K562 (cell line): ENCODE results near the gene RALGPS1. TPM values are rescaled to one million over a fixed set of nuclear protein-coding genes. Genes with fewer than 3 reads are reported as not detected.

Source experiments
- ARHGAP35 ChIP-seq: fragments of 450-650 bp; IDR thresholded peaks from 2 replicates; pipeline ENCODE4 v1.6.1; 2018; ENCODE audit not compliant: partially characterized antibody
- ARNT ChIP-seq, 2 experiments: fragments of 450-650 bp; IDR thresholded peaks; 2 replicates each; pipeline ENCODE4 v1.6.1; 2016; ENCODE audit warnings: mild to moderate bottlenecking in 1 of 2
- BCOR ChIP-seq: fragments of 450-650 bp; IDR thresholded peaks from 2 replicates; pipeline ENCODE4 v1.6.1; 2016
- CCNT2 ChIP-seq: IDR thresholded peaks from 2 replicates; pipeline ENCODE4 v1.6.1; 2011; ENCODE audit warnings: borderline replicate concordance, low read depth, mild to moderate bottlenecking, moderate library complexity, mixed read lengths, low read length; ENCODE audit not compliant: insufficient read length; ENCODE audit errors: extremely low read depth
- CHD2 ChIP-seq: IDR thresholded peaks from 2 replicates; pipeline ENCODE4 v1.6.1; 2011; ENCODE audit warnings: low read depth, low read length
- CREBBP ChIP-seq: IDR thresholded peaks from one replicate; pipeline ENCODE4 v1.6.1; 2012; ENCODE audit warnings: low read depth, mild to moderate bottlenecking, control low read depth, inconsistent platforms, low read length
- CXXC5 ChIP-seq: fragments of 250-450 bp; sonication (Bioruptor Pico); IDR thresholded peaks from 2 replicates; pipeline ENCODE4 v1.8.0; 2022; ENCODE audit warnings: inconsistent platforms, mild to moderate bottlenecking, moderate library complexity
- FOSL1 ChIP-seq: fragments of 200-800 bp; sonication (Bioruptor generic); conservative IDR thresholded peaks from 2 replicates; pipeline ENCODE4 v1.6.1; 2016; ENCODE audit warnings: missing genetic modification characterization, missing compliant biosample characterization
- FOXA3 ChIP-seq, 2 experiments: fragments of 450-650 bp in 1 of 2; sonication (generic) in 1 of 2; formaldehyde crosslinking; IDR thresholded peaks in 1 of 2; conservative IDR thresholded peaks in 1 of 2; 2 replicates each; pipeline versions ENCODE4 v1.4.0 to v1.8.0; 2020 to 2022; ENCODE audit warnings: mild to moderate bottlenecking in 2 of 2, missing genetic modification reagents in 1 of 2
- HDAC3 ChIP-seq: fragments of 450-650 bp; IDR thresholded peaks from 2 replicates; pipeline ENCODE4 v1.6.1; 2018; ENCODE audit warnings: borderline replicate concordance, mild to moderate bottlenecking, moderate library complexity; ENCODE audit not compliant: partially characterized antibody
- KDM1A ChIP-seq, 2 experiments: fragments of 450-650 bp; IDR thresholded peaks; 2 replicates each; pipeline ENCODE4 v1.6.1; 2016; ENCODE audit warnings: mild to moderate bottlenecking in 2 of 2
- KDM4B ChIP-seq, 2 experiments: fragments of 450-650 bp in 1 of 2; sonication (generic) in 1 of 2; IDR thresholded peaks; 2 replicates each; pipeline ENCODE4 v1.6.1; 2016 to 2017; ENCODE audit warnings: borderline replicate concordance in 2 of 2, antibody characterized with exemption in 1 of 2, low read depth in 1 of 2, mild to moderate bottlenecking in 1 of 2
- L3MBTL2 ChIP-seq: fragments of 450-650 bp; IDR thresholded peaks from 2 replicates; pipeline ENCODE4 v1.6.1; 2016; ENCODE audit warnings: mild to moderate bottlenecking, moderate library complexity
- NFIC ChIP-seq: fragments of 450-650 bp; IDR thresholded peaks from 2 replicates; pipeline ENCODE4 v1.6.1; 2017; ENCODE audit warnings: mild to moderate bottlenecking, inconsistent platforms
- PPARD ChIP-seq: fragments of 250-450 bp; sonication (Bioruptor Pico); IDR thresholded peaks from 2 replicates; pipeline ENCODE4 v1.8.0; 2022; ENCODE audit warnings: inconsistent platforms, mild to moderate bottlenecking, moderate library complexity
- SIN3A ChIP-seq, 2 experiments: fragments of 150-350 bp in 1 of 2; IDR thresholded peaks; 2 replicates each; pipeline ENCODE4 v1.6.1; 2011 to 2016; ENCODE audit warnings: borderline replicate concordance in 2 of 2, low read depth in 2 of 2, low read length in 2 of 2, mild to moderate bottlenecking in 2 of 2, moderate library complexity in 2 of 2; ENCODE audit not compliant: control insufficient read depth in 1 of 2
- SMAD1 ChIP-seq: fragments of 150-350 bp; IDR thresholded peaks from 2 replicates; pipeline ENCODE4 v1.6.1; 2014; ENCODE audit warnings: low read length, low read depth; ENCODE audit not compliant: partially characterized antibody
- TAL1 ChIP-seq: fragments of 450-650 bp; IDR thresholded peaks from 2 replicates; pipeline ENCODE4 v1.6.1; 2016; ENCODE audit warnings: mild to moderate bottlenecking
- TCF7 ChIP-seq: sonication (generic); IDR thresholded peaks from 2 replicates; pipeline ENCODE4 v1.6.1; 2016; ENCODE audit warnings: antibody characterized with exemption, borderline replicate concordance
- TEAD4 ChIP-seq, 2 experiments: sonication (generic) in 1 of 2; formaldehyde crosslinking in 1 of 2; IDR thresholded peaks; 2 replicates each; pipeline versions ENCODE4 v1.6.1 to v1.8.0; 2012 to 2022; ENCODE audit warnings: borderline replicate concordance in 1 of 2, inconsistent platforms in 1 of 2, low read length in 1 of 2, mild to moderate bottlenecking in 1 of 2, missing genetic modification reagents in 1 of 2
- ZC3H4 ChIP-seq: sonication (generic); formaldehyde crosslinking; IDR thresholded peaks from 2 replicates; pipeline ENCODE4 v1.9.0; 2021; ENCODE audit warnings: missing genetic modification reagents, borderline replicate concordance
- ZNF165 ChIP-seq: fragments of 250-450 bp; sonication (Bioruptor Pico); IDR thresholded peaks from 2 replicates; pipeline ENCODE4 v1.4.0; 2020; ENCODE audit warnings: borderline replicate concordance
- ZNF24 ChIP-seq: fragments of 450-650 bp; IDR thresholded peaks from 2 replicates; pipeline ENCODE4 v1.6.1; 2016
- ZNF316 ChIP-seq: fragments of 450-650 bp; IDR thresholded peaks from 2 replicates; pipeline ENCODE4 v1.6.1; 2016
- ZNF584 ChIP-seq: fragments of 200-800 bp; sonication (Bioruptor generic); IDR thresholded peaks from 2 replicates; pipeline ENCODE4 v1.6.1; 2016; ENCODE audit warnings: low read depth, mild to moderate bottlenecking, missing genetic modification characterization, missing compliant biosample characterization
- ZNF707 ChIP-seq: fragments of 250-450 bp; sonication (Bioruptor Pico); conservative IDR thresholded peaks from 2 replicates; pipeline ENCODE4 v1.8.0; 2022; ENCODE audit warnings: inconsistent platforms, mild to moderate bottlenecking, moderate library complexity
- ZNF79 ChIP-seq: fragments of 250-450 bp; sonication (Bioruptor Pico); IDR thresholded peaks from 2 replicates; pipeline ENCODE4 v1.4.0; 2020; ENCODE audit warnings: low read depth, mild to moderate bottlenecking, moderate library complexity
- polyA plus RNA-seq, 8 experiments: library from polyadenylated mRNA; depleted of rRNA in 4 of 8; stranded (reverse) in 5 of 8; unstranded in 3 of 8; fragments of >200 nt; fragmentation: Nextera tagmentation in 2 of 8; fragmentation: Illumina TruSeq in 1 of 8; extraction: Ambion mirVana in 2 of 8; extraction: Trizol in 1 of 8; gene quantifications; 2 replicates each; pipeline versions ENCODE4 v1.2.1 to v1.2.3, GENCODE V29; 2011 to 2014; ENCODE audit warnings: inconsistent platforms in 1 of 8, missing spikeins in 1 of 8
- total RNA-seq, 7 experiments: library from RNA; depleted of rRNA in 6 of 7; stranded (reverse); fragments of >200 nt in 6 of 7; fragmentation: Illumina TruSeq in 2 of 7; extraction: Trizol in 2 of 7; gene quantifications; 2 replicates each; pipeline versions ENCODE4 v1.2.1 to v1.2.3, GENCODE V29; 2011 to 2021; ENCODE audit warnings: low replicate concordance in 1 of 7
- TF ChIP-seq, protein P1 (sequence below): sonication (generic); formaldehyde crosslinking; IDR thresholded peaks from 2 replicates; pipeline ENCODE4 v1.8.1; 2023; ENCODE audit warnings: mild to moderate bottlenecking, missing genetic modification reagents
- TF ChIP-seq, protein P2 (sequence below): fragments of 250-450 bp; sonication (Bioruptor Pico); IDR thresholded peaks from 2 replicates; pipeline ENCODE4 v1.6.1; 2021; ENCODE audit warnings: mild to moderate bottlenecking

RALGPS1 gene
- total and polyA plus RNA-seq, 9 of the 15 experiments (the other 6 are each of a cell fraction or from before 2014, with no cell fraction given) = 0.04 to 2.6 (median 1.5) TPM

DNA sequence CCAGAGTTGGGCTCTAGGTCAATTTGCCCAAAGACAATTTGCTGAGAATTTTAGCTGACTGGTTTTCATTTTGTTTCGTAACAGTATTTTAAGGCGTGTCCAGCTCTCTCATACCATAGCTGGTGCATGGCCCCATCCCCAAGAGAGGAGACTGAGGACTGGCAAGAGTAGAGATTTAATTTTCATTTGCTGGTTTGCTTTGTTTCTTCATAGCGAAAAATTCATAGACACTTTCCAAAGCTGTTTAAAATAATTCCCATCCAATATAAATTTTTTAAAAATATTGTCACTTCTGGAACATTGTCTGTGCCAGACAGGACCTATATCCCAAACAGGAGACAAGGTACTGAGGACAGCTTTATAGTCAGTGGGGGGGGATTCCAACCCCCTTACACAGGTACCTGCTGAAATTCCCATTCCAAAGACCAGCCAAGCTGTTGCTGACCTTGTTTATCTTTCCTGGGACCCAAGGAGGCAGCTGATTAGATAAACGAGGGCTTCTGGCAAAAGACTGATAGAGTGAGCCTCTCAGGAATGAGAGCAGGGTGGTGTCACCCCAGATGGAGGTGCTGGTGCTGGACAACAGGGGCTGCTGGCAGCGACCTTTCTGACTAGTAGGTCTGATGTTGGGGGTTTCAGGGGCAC, 214.6 kb downstream of the RALGPS1 start (continued):
- no peak for TF ChIP-seq KDM4B (IDR thresholded peaks at IDR 0.05; ENCODE audit: borderline replicate concordance in 2 of 2, low read depth in 1 of 2)
- TF ChIP-seq TAL1 = peak; percentile 85
- TF ChIP-seq CHD2 = no peak
- TF ChIP-seq PPARD (CRISPR knock-in tag) = no peak
- TF ChIP-seq TCF7 = no peak
- TF ChIP-seq, protein P1, sequence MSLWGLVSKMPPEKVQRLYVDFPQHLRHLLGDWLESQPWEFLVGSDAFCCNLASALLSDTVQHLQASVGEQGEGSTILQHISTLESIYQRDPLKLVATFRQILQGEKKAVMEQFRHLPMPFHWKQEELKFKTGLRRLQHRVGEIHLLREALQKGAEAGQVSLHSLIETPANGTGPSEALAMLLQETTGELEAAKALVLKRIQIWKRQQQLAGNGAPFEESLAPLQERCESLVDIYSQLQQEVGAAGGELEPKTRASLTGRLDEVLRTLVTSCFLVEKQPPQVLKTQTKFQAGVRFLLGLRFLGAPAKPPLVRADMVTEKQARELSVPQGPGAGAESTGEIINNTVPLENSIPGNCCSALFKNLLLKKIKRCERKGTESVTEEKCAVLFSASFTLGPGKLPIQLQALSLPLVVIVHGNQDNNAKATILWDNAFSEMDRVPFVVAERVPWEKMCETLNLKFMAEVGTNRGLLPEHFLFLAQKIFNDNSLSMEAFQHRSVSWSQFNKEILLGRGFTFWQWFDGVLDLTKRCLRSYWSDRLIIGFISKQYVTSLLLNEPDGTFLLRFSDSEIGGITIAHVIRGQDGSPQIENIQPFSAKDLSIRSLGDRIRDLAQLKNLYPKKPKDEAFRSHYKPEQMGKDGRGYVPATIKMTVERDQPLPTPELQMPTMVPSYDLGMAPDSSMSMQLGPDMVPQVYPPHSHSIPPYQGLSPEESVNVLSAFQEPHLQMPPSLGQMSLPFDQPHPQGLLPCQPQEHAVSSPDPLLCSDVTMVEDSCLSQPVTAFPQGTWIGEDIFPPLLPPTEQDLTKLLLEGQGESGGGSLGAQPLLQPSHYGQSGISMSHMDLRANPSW (CRISPR knock-in tag) = no peak
- peak; percentile 78 for TF ChIP-seq TEAD4 (IDR thresholded peaks at IDR 0.05; ENCODE audit: low read length)
- TF ChIP-seq TEAD4 (CRISPR knock-in tag; IDR thresholded peaks at IDR 0.05; ENCODE audit: borderline replicate concordance) = no peak
- TF ChIP-seq CXXC5 (CRISPR knock-in tag) = no peak
- no peak for TF ChIP-seq SMAD1
- no peak for TF ChIP-seq BCOR
- no peak for TF ChIP-seq ZNF165 (CRISPR knock-in tag)
- no peak for TF ChIP-seq KDM1A (IDR thresholded peaks at IDR 0.05)
- TF ChIP-seq L3MBTL2 = no peak
- TF ChIP-seq ZNF584 (CRISPR knock-in tag) = no peak
- TF ChIP-seq ZNF24 = no peak
- TF ChIP-seq ZNF316 = no peak
- no peak for TF ChIP-seq ARHGAP35
- no peak for TF ChIP-seq ZNF79
- peak; percentile 38; the same call in 1 of the 2 replicates for TF ChIP-seq FOSL1
- peak; percentile 75 for TF ChIP-seq CCNT2
- no peak for TF ChIP-seq ARNT (IDR thresholded peaks at IDR 0.05)
- TF ChIP-seq HDAC3 = no peak
- TF ChIP-seq SIN3A (IDR thresholded peaks at IDR 0.05; ENCODE audit: borderline replicate concordance in 2 of 2, control insufficient read depth in 1 of 2, low read depth in 2 of 2, low read length in 2 of 2) = no peak
- TF ChIP-seq CREBBP = no peak
- TF ChIP-seq NFIC = no peak
- peak in 1 of 2 experiments; percentile 63; a peak in 2 of 4 replicates for TF ChIP-seq FOXA3 (CRISPR knock-in tag; conservative IDR thresholded peaks at IDR 0.05 in 1 of 2, IDR thresholded peaks at IDR 0.05 in 1 of 2)
- TF ChIP-seq ZC3H4 (CRISPR knock-in tag) = no peak
- no peak for TF ChIP-seq ZNF707
- TF ChIP-seq, protein P2, sequence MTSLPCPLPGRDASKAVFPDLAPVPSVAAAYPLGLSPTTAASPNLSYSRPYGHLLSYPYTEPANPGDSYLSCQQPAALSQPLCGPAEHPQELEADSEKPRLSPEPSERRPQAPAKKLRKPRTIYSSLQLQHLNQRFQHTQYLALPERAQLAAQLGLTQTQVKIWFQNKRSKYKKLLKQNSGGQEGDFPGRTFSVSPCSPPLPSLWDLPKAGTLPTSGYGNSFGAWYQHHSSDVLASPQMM = no peak
